ENCODE measurements around the gene RAPGEF1.
"Not testable (repeated sequence)": the region's sequence is repeated elsewhere in the genome, so short reads cannot be mapped to it uniquely, and the experiment has no call there.

- TF ChIP-seq CTCF, POLR2A, POLR2AphosphoS5, EP300 (IDR thresholded peaks at IDR 0.05): not testable (repeated sequence)
Measured at GRCh38 chr9:131753751-131754150, 13.9 kb upstream of the RAPGEF1 start.

All from sigmoid colon (tissue), 4 donors.